Gastrocnemius medialis (tissue), 4 donors: Measurements from ENCODE around the gene NCOA3. TPM values are rescaled to one million over a fixed set of nuclear protein-coding genes. Genes with fewer than 3 reads are reported as not detected.

Source experiments
- ATAC-seq, 2 donors: fragments of 150-250 bp; one replicate each; pipeline ENCODE4 v1.9.1; 2016
- DNase-seq, 2 donors: peaks; one replicate each; pipeline ENCODE4 v3.0.0-alpha.2; 2019
- H3K27ac ChIP-seq, 4 donors: fragments of 200-600 bp; sonication (generic); 1 replicate in 1 of 4; 2 replicates in 3 of 4; pipeline ENCODE4 v1.5.1; 2016 to 2018; ENCODE audit warnings: mild to moderate bottlenecking in 2 of 4, moderate library complexity in 1 of 4
- H3K27me3 ChIP-seq, 3 donors: fragments of 200-600 bp; sonication (generic) in 2 of 3; 1 replicate in 1 of 3; 2 replicates in 2 of 3; pipeline versions ENCODE4 v1.5.1 to v1.6.0; 2016 to 2019; ENCODE audit warnings: mild to moderate bottlenecking in 1 of 3, moderate library complexity in 1 of 3
- H3K36me3 ChIP-seq, 2 donors: fragments of 200-600 bp; sonication (generic) in 1 of 2; one replicate each; pipeline ENCODE4 v1.5.1; 2017 to 2018
- H3K4me1 ChIP-seq, 2 donors: fragments of 200-600 bp; sonication (generic) in 1 of 2; one replicate each; pipeline ENCODE4 v1.5.1; 2016 to 2017; ENCODE audit warnings: mild to moderate bottlenecking in 2 of 2
- H3K4me3 ChIP-seq, 4 donors: fragments of 200-600 bp; sonication (generic) in 3 of 4; 1 replicate in 1 of 4; 2 replicates in 3 of 4; pipeline ENCODE4 v1.5.1; 2016 to 2019; ENCODE audit warnings: mild to moderate bottlenecking in 2 of 4
- H3K9me3 ChIP-seq, 3 donors: fragments of 200-600 bp; sonication (generic) in 2 of 3; 1 replicate in 1 of 3; 2 replicates in 2 of 3; pipeline ENCODE4 v1.5.1; 2016 to 2019
- CTCF ChIP-seq, 5 experiments: fragments of 450-650 bp in 3 of 5; fragments of 200-600 bp in 2 of 5; sonication (generic) in 2 of 5; IDR thresholded peaks in 4 of 5; conservative IDR thresholded peaks in 1 of 5; 1 replicate in 4 of 5; 2 replicates in 1 of 5; pipeline ENCODE4 v1.5.1; 2016 to 2019; ENCODE audit warnings: antibody characterized with exemption in 5 of 5, mild to moderate bottlenecking in 3 of 5, moderate library complexity in 3 of 5
- POLR2A ChIP-seq, 2 donors: fragments of 450-650 bp; IDR thresholded peaks; one replicate each; pipeline ENCODE4 v1.6.1; 2017; ENCODE audit warnings: antibody characterized with exemption in 2 of 2, mild to moderate bottlenecking in 2 of 2, moderate library complexity in 2 of 2
- in situ Hi-C, 4 donors: fragments of 200-750 bp; cut with MboI; loops; one replicate each; pipeline versions ENCODE4 v1.15.0 to v1.8.0; 2017; ENCODE audit warnings: low sequenced_read_pairs in 4 of 4
- intact Hi-C: fragments of 100-400 bp; cut with DNase I; formaldehyde crosslinking; loops from one replicate; pipeline ENCODE4 v1.15.1; 2023; ENCODE audit warnings: low total_unique reads
- total RNA-seq, 4 donors: library from RNA; depleted of rRNA; stranded (reverse); fragments of >200 nt; gene quantifications; one replicate each; pipeline versions ENCODE4 v1.1.0 to v1.2.3, GENCODE V29; 2016

NCOA3 gene
- total RNA-seq, 4 donors from 2014 or later = 52.5 to 86.1 (median 70.1) TPM

GRCh38 chr20:47623206-47623605 lies 121.5 kb downstream of the NCOA3 start:
- no peaks in the 10 kb centered on the region for H3K9me3 ChIP-seq
- TF ChIP-seq POLR2A (IDR thresholded peaks at IDR 0.05) = no peak
- TF ChIP-seq CTCF (IDR thresholded peaks at IDR 0.05 in 4 of 5, conservative IDR thresholded peaks at IDR 0.05 in 1 of 5) = no peak
- H3K27ac ChIP-seq = no peak overlapping the region
- H3K36me3 ChIP-seq = peaks cover 0 to 58% of the 10 kb centered on the region in 2 donors
- no peaks in the 10 kb centered on the region for H3K27me3 ChIP-seq
- intact Hi-C loops = loop anchor here (5.0 kb wide), 2 partner anchors 121 to 351 kb away; partner anchors contain the start of gene NCOA3
- DNase-seq (no peak), ATAC-seq (no peak)
- H3K4me3 ChIP-seq = no peak overlapping the region
- peaks cover 13% of the 10 kb centered on the region in 2 donors for H3K4me1 ChIP-seq
- in situ Hi-C loops = loop anchor here (5.0 to 25.0 kb wide), 8 partner anchors 111 to 428 kb away; partner anchors contain the start of gene NCOA3 (in 2 of the 4)

DNA sequence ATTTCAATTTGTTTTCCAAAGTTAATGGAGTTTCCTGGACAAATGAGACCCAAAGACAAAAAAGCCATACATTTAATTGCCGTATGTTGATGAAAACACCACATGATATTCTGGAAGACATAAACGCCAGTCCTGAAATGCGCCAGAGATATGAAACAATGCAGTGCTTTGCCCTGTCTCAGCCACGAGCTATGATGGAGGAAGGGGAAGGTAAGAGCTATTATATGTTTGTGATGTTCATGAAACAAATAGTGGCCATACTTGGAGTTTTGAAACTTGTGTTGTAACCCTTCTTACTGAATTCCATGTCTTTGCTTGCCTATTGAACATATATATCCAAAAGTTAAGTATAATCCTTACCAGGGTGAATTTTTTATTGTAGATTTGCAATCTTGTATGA lies 125.9 kb downstream of the NCOA3 start:
- intact Hi-C loops = no loop called here
- no peaks in the 10 kb centered on the region for H3K27me3 ChIP-seq
- TF ChIP-seq POLR2A (IDR thresholded peaks at IDR 0.05) (no peak), CTCF (IDR thresholded peaks at IDR 0.05 in 4 of 5, conservative IDR thresholded peaks at IDR 0.05 in 1 of 5) (no peak)
- no peak for DNase-seq
- no peaks in the 10 kb centered on the region for H3K9me3 ChIP-seq
- H3K4me3 ChIP-seq = no peak overlapping the region
- H3K4me1 ChIP-seq = no peaks in the 10 kb centered on the region
- in situ Hi-C loops = loop anchor here (10.0 kb wide), 4 partner anchors 123 to 433 kb away; partner anchors contain the start of gene NCOA3 (in 1 of the 4)
- no peak overlapping the region for H3K27ac ChIP-seq
- ATAC-seq = no peak
- peaks cover 0 to 83% of the 10 kb centered on the region in 2 donors for H3K36me3 ChIP-seq

DNA sequence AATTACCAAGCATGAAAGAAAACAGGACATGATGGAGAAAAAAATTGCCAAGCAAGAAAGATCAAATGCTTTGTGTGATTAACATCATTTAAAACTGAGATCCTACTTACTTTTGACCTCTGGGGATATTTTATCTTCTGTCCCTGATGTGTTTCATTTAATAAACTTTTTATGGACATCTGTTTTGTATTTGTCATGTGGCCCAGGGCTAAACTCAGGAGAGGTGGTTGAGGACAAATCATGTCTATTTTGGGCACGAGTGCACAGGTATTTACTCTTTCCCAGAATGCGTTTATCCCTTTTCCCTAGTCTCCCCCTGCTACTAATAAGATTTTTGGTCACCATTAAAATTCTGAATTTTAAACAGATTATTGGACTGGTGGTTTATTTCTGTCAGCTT lies 128.2 kb downstream of the NCOA3 start:
- no peak for ATAC-seq
- no peak for TF ChIP-seq CTCF (IDR thresholded peaks at IDR 0.05 in 4 of 5, conservative IDR thresholded peaks at IDR 0.05 in 1 of 5)
- TF ChIP-seq POLR2A (IDR thresholded peaks at IDR 0.05) = no peak
- Histone ChIP-seq H3K36me3 (peaks cover 0 to 83% of the 10 kb centered on the region in 2 donors), H3K4me1 (no peaks in the 10 kb centered on the region), H3K9me3 (no peaks in the 10 kb centered on the region), H3K27me3 (no peaks in the 10 kb centered on the region), H3K4me3 (no peak overlapping the region), H3K27ac (no peak overlapping the region)
- in situ Hi-C loops = loop anchor here (10.0 kb wide), 4 partner anchors 125 to 435 kb away; partner anchors contain the start of gene NCOA3 (in 1 of the 4)
- no peak for DNase-seq
- intact Hi-C loops = no loop called here

- DNase-seq (no peak), ATAC-seq (no peak)
- peaks cover under 1 to 85% of the 10 kb centered on the region in 2 donors for H3K36me3 ChIP-seq
- H3K4me3 ChIP-seq = no peak overlapping the region
- intact Hi-C loops (no loop called here), in situ Hi-C loops (no loop called here)
- no peak overlapping the region for H3K27ac ChIP-seq
- TF ChIP-seq CTCF (IDR thresholded peaks at IDR 0.05 in 4 of 5, conservative IDR thresholded peaks at IDR 0.05 in 1 of 5) (no peak), POLR2A (IDR thresholded peaks at IDR 0.05) (no peak)
- no peaks in the 10 kb centered on the region for H3K9me3 ChIP-seq
- no peaks in the 10 kb centered on the region for H3K27me3 ChIP-seq
- H3K4me1 ChIP-seq = no peaks in the 10 kb centered on the region
Observed at GRCh38 chr20:47631078-47631477, 129.4 kb downstream of the NCOA3 start.

GRCh38 chr20:47635256-47635655 lies 133.6 kb downstream of the NCOA3 start:
- Histone ChIP-seq H3K27ac (no peak overlapping the region), H3K4me1 (no peaks in the 10 kb centered on the region), H3K4me3 (no peak overlapping the region), H3K27me3 (no peaks in the 10 kb centered on the region), H3K9me3 (no peaks in the 10 kb centered on the region), H3K36me3 (peaks cover 5 to 91% of the 10 kb centered on the region in 2 donors)
- in situ Hi-C loops = no loop called here
- no peak for TF ChIP-seq POLR2A (IDR thresholded peaks at IDR 0.05)
- TF ChIP-seq CTCF (IDR thresholded peaks at IDR 0.05 in 4 of 5, conservative IDR thresholded peaks at IDR 0.05 in 1 of 5) = no peak
- intact Hi-C loops = no loop called here
- ATAC-seq (no peak), DNase-seq (no peak)
